ENCODE measurements around the gene PTPRN2.

- no peak for TF ChIP-seq ZNF780A (CRISPR knock-in tag; IDR thresholded peaks at IDR 0.05)
- no peak for TF ChIP-seq NRL (CRISPR knock-in tag; IDR thresholded peaks at IDR 0.05; ENCODE audit: borderline replicate concordance)
- no peak for TF ChIP-seq MED1 (CRISPR knock-in tag; IDR thresholded peaks at IDR 0.05)
- no peak for TF ChIP-seq RARG (CRISPR knock-in tag; IDR thresholded peaks at IDR 0.05; ENCODE audit: low read depth)
- TF ChIP-seq DNMT3B (CRISPR knock-in tag; conservative IDR thresholded peaks at IDR 0.05) = no peak
- TF ChIP-seq HES4 (CRISPR knock-in tag; IDR thresholded peaks at IDR 0.05; ENCODE audit: borderline replicate concordance) = no peak
- TF ChIP-seq GTF2F1 (IDR thresholded peaks at IDR 0.05; ENCODE audit: low read length) = no peak
- TF ChIP-seq ZHX1 (CRISPR knock-in tag; IDR thresholded peaks at IDR 0.05; ENCODE audit: low read depth) = no peak
- no peak for TF ChIP-seq BCL6 (CRISPR knock-in tag; IDR thresholded peaks at IDR 0.05)
- no peak for TF ChIP-seq ATF2 (CRISPR knock-in tag; IDR thresholded peaks at IDR 0.05)
- TF ChIP-seq FOSL2 (CRISPR knock-in tag; IDR thresholded peaks at IDR 0.05) = no peak
- TF ChIP-seq ZNF317 (CRISPR knock-in tag; IDR thresholded peaks at IDR 0.05) = no peak
- no peak for TF ChIP-seq ZNF232 (CRISPR knock-in tag; IDR thresholded peaks at IDR 0.05; ENCODE audit: borderline replicate concordance)
- no peak for TF ChIP-seq EZH2 (conservative IDR thresholded peaks at IDR 0.05; ENCODE audit: low read depth, low read length)
These were observed 755.2 kb downstream of the PTPRN2 start for GRCh38 chr7:157832421-157832820.
